DMS153 treated with DMSO at 0.1 percent for 48 hours (cell line): ENCODE results near the gene VAV1.
A peak's percentile ranks its signal among the peaks of the same experiment; 100 is the strongest.
"Not testable (repeated sequence)": the region's sequence is repeated elsewhere in the genome, so short reads cannot be mapped to it uniquely, and the experiment has no call there.

Source experiments
- DNase-seq: peaks from one replicate; lab custom pipeline; 2025; ENCODE audit not compliant: unreplicated experiment; lab: John Stamatoyannopoulos, UW

VAV1 gene

GRCh38 chr19:6754653-6755463, 17.6 kb upstream of the VAV1 start:
- DNase-seq, result no peak

GRCh38 chr19:6760606-6761005, 11.9 kb upstream of the VAV1 start:
- DNase-seq, result no peak

- DNase-seq, result no peak
Observed at GRCh38 chr19:6761053-6761676, 11.3 kb upstream of the VAV1 start.

- DNase-seq, result not testable (repeated sequence)
Observed at GRCh38 chr19:6762253-6762797, 10.2 kb upstream of the VAV1 start.

- DNase-seq, result peak; percentile 90
Observed at GRCh38 chr19:6765738-6766356, 6.7 kb upstream of the VAV1 start.

GRCh38 chr19:6766357-6767080, 6.0 kb upstream of the VAV1 start:
- no peak for DNase-seq

GRCh38 chr19:6767081-6767356, 5.5 kb upstream of the VAV1 start:
- peak; percentile 42 for DNase-seq

- peak; percentile 95 for DNase-seq
Observed at GRCh38 chr19:6767357-6768235, 4.9 kb upstream of the VAV1 start, which contains the start of gene SH2D3A. SH2D3A (minus strand) TSS chr19:6767435; CDS start chr19:6763748, 3,687 bp downstream.

- no peak for DNase-seq
Observed at GRCh38 chr19:6768236-6768785, 4.2 kb upstream of the VAV1 start.

- DNase-seq, result no peak
Observed at GRCh38 chr19:6769006-6769619, 3.4 kb upstream of the VAV1 start.

- not testable (repeated sequence) for DNase-seq
Observed at GRCh38 chr19:6771648-6772027, 870 bp upstream of the VAV1 start.

- DNase-seq, result no peak
Observed at GRCh38 chr19:6772866-6773322, 386 bp downstream of the VAV1 start.

GRCh38 chr19:6773323-6773931, 919 bp downstream of the VAV1 start:
- no peak for DNase-seq

GRCh38 chr19:6774821-6775707, 2.6 kb downstream of the VAV1 start:
- DNase-seq, result no peak

- not testable (repeated sequence) for DNase-seq
Observed at GRCh38 chr19:6776045-6776444, 3.5 kb downstream of the VAV1 start.

- DNase-seq, result no peak
Observed at GRCh38 chr19:6776999-6777398, 4.5 kb downstream of the VAV1 start.

GRCh38 chr19:6777434-6777833, 4.9 kb downstream of the VAV1 start:
- no peak for DNase-seq

- DNase-seq, result no peak
Observed at GRCh38 chr19:6778386-6778785, 5.9 kb downstream of the VAV1 start.
